Nephron progenitor cell (in vitro differentiated cells): Measurements from ENCODE around the gene SLC25A17.
"Not testable (repeated sequence)": the region's sequence is repeated elsewhere in the genome, so short reads cannot be mapped to it uniquely, and the experiment has no call there.

Experiments used
- DNase-seq: peaks from one replicate; pipeline ENCODE4 v3.0.0; 2021
- H3K27ac Mint-ChIP-seq: 2 replicates; pipeline ENCODE4 v1.8.0; 2021; ENCODE audit warnings: mild to moderate bottlenecking, moderate library complexity, mixed read lengths
- H3K27me3 Mint-ChIP-seq: 2 replicates; pipeline ENCODE4 v1.8.0; 2021; ENCODE audit warnings: mild to moderate bottlenecking, low read depth, mixed read lengths; ENCODE audit not compliant: poor library complexity
- H3K36me3 Mint-ChIP-seq: 2 replicates; pipeline ENCODE4 v1.8.0; 2021; ENCODE audit warnings: low read depth, mixed read lengths
- H3K4me1 Mint-ChIP-seq: 2 replicates; pipeline ENCODE4 v1.8.0; 2021; ENCODE audit warnings: mixed read lengths
- H3K4me3 Mint-ChIP-seq: 2 replicates; pipeline ENCODE4 v1.8.0; 2021; ENCODE audit warnings: mild to moderate bottlenecking, moderate library complexity, mixed read lengths
- H3K9me3 Mint-ChIP-seq: 2 replicates; pipeline ENCODE4 v1.8.0; 2021; ENCODE audit warnings: mild to moderate bottlenecking, moderate library complexity, mixed read lengths
- CTCF ChIP-seq: fragments of 200-600 bp; sonication (generic); IDR thresholded peaks from 2 replicates; pipeline ENCODE4 v1.5.0; 2021; ENCODE audit warnings: antibody characterized with exemption

SLC25A17 gene

GRCh38 chr22:40856513-40857308 lies 37.6 kb upstream of the SLC25A17 start, which contains the start of the genes ST13 and XPNPEP3:
TSS of gene ST13 (minus strand) at chr22:40856639. CDS start at chr22:40856540, 99 bp downstream.
TSS of gene XPNPEP3 (plus strand) at chr22:40857148. CDS start at chr22:40857182, 34 bp downstream.
- DNase-seq = peak; percentile 96
- Mint-ChIP-seq H3K9me3 (no peaks in the 10 kb centered on the region), H3K36me3 (peaks cover 19% of the 10 kb centered on the region), H3K4me3 (peak within 1 kb of the TSS; percentile 98), H3K27ac (peak within 1 kb of the TSS; percentile 100), H3K27me3 (peaks cover 10% of the 10 kb centered on the region), H3K4me1 (peaks cover 62% of the 10 kb centered on the region)
- peak; percentile 19 for TF ChIP-seq CTCF

GRCh38 chr22:40855979-40856512 lies 36.9 kb upstream of the SLC25A17 start:
- no peak for TF ChIP-seq CTCF
- Mint-ChIP-seq H3K4me1 (peaks cover 68% of the 10 kb centered on the region), H3K9me3 (no peaks in the 10 kb centered on the region), H3K36me3 (peaks cover 17% of the 10 kb centered on the region), H3K27ac (peak overlapping the region; percentile 100), H3K4me3 (peak overlapping the region; percentile 98), H3K27me3 (peaks cover 10% of the 10 kb centered on the region)
- DNase-seq = peak; percentile 65

GRCh38 chr22:40855071-40855978 lies 36.2 kb upstream of the SLC25A17 start:
- H3K4me1 Mint-ChIP-seq = peaks cover 68% of the 10 kb centered on the region
- no peak for DNase-seq

GRCh38 chr22:40853961-40854360 lies 34.8 kb upstream of the SLC25A17 start:
- Mint-ChIP-seq H3K9me3 (no peaks in the 10 kb centered on the region), H3K4me3 (peak overlapping the region; percentile 98), H3K27ac (peak overlapping the region; percentile 10), H3K36me3 (peaks cover 23% of the 10 kb centered on the region), H3K27me3 (peaks cover 10% of the 10 kb centered on the region), H3K4me1 (peaks cover 61% of the 10 kb centered on the region)
- no peak for DNase-seq
- TF ChIP-seq CTCF = no peak

More at GRCh38 chr22:40855071-40855978, 36.2 kb upstream of the SLC25A17 start:
- Mint-ChIP-seq H3K36me3 (peaks cover 15% of the 10 kb centered on the region), H3K27ac (peak overlapping the region; percentile 71), H3K9me3 (no peaks in the 10 kb centered on the region), H3K4me3 (peak overlapping the region; percentile 98), H3K27me3 (peaks cover 10% of the 10 kb centered on the region)
- no peak for TF ChIP-seq CTCF

- H3K4me1 Mint-ChIP-seq = peaks cover 58% of the 10 kb centered on the region
- no peak for DNase-seq
- H3K27ac Mint-ChIP-seq = peak overlapping the region; percentile 10
- peaks cover 25% of the 10 kb centered on the region for H3K36me3 Mint-ChIP-seq
- peak overlapping the region; percentile 98 for H3K4me3 Mint-ChIP-seq
- H3K9me3 Mint-ChIP-seq = no peaks in the 10 kb centered on the region
- TF ChIP-seq CTCF = no peak
- peaks cover 10% of the 10 kb centered on the region for H3K27me3 Mint-ChIP-seq
These were observed 34.2 kb upstream of the SLC25A17 start for GRCh38 chr22:40853333-40853732.

GRCh38 chr22:40845816-40846215 lies 26.7 kb upstream of the SLC25A17 start:
- H3K9me3 Mint-ChIP-seq = not testable (repeated sequence)

More at GRCh38 chr22:40845816-40846215, 26.7 kb upstream of the SLC25A17 start:
- H3K27ac Mint-ChIP-seq, H3K27me3 Mint-ChIP-seq, H3K4me1 Mint-ChIP-seq, H3K4me3 Mint-ChIP-seq, DNase-seq: not testable (repeated sequence)
- H3K36me3 Mint-ChIP-seq = peaks cover 71% of the 10 kb centered on the region
